Lung microvascular endothelial cell (primary cell): ENCODE data around the gene CCNY. TPM values are rescaled to one million over a fixed set of nuclear protein-coding genes. Genes with fewer than 3 reads are reported as not detected.
"Not testable (repeated sequence)": the region's sequence is repeated elsewhere in the genome, so short reads cannot be mapped to it uniquely, and the experiment has no call there.

Experiments
- DNase-seq, 2 donors: peaks; one replicate each; pipeline versions ENCODE4 v3.0.0 to v3.0.0-alpha.2; 2010; ENCODE audit warnings: low read depth in 2 of 2
- total RNA-seq: library from RNA; depleted of rRNA; stranded (reverse); fragments of >200 nt; gene quantifications from 2 replicates; pipeline ENCODE4 v1.2.1, GENCODE V29; 2014

Gene CCNY
- total RNA-seq, 1 donor from 2014 or later: 104 TPM

DNA sequence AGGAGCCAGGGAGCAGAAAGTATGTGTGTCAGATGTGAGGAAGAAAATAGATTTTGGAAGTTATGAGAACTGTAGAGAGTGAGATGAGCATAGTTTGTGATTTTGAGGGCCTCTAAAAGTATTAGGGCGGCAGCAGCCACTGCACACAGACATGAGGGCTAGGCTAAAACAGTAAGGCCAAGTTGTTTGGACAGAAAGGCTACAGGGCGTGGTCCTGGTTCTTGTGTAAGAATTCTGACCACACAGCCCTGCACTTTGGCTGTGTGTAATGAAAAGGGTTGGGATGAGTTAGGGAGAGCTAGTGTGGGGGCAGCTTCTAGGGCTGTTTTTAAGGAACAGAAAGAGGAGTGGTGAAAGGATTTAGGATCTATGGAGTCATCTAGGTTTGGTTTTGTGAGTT is 67.8 kb downstream of the CCNY start:
- DNase-seq: not testable (repeated sequence)

DNA sequence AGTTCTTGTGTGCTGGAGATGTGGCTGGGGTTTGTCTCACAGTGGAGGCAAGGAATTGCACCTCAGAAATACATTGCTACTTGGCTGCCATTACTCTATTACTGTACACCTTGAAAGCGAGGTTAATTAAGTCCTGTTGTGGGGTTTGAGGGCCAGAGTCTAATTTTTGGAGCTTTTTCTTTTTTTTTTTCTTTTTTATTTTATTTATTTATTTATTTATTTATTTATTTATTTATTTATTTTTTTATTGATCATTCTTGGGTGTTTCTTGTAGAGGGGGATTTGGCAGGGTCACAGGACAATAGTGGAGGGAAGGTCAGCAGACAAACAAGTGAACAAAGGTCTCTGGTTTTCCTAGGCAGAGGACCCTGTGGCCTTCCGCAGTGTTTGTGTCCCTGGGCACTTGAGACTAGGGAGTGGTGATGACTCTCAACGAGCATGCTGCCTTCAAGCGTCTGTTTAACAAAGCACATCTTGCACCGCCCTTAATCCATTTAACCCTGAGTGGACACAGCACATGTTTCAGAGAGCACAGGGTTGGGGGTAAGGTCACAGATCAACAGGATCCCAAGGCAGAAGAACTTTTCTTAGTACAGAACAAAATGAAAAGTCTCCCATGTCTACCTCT is 69.8 kb downstream of the CCNY start:
- DNase-seq: not testable (repeated sequence)

DNA sequence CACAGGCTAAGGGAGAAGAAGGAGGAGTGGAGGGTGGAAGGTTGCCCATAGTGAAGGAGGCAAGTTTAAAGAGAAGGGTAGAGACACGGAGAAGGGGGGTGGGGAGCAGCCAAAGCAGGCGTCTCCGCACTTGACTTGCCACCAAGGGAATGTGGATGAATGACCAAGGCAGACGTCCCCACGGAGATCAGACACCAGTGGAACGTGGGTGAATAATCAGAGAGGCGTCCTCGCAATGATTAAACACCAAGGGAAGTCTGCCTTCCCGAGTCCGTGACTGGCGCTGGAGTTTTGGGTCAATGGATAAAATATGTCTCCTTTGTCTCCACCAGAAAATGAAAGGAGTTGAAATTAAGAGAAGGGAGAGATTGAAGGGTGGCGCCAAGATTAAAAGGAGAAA is 71.4 kb downstream of the CCNY start:
- not testable (repeated sequence) for DNase-seq

DNA sequence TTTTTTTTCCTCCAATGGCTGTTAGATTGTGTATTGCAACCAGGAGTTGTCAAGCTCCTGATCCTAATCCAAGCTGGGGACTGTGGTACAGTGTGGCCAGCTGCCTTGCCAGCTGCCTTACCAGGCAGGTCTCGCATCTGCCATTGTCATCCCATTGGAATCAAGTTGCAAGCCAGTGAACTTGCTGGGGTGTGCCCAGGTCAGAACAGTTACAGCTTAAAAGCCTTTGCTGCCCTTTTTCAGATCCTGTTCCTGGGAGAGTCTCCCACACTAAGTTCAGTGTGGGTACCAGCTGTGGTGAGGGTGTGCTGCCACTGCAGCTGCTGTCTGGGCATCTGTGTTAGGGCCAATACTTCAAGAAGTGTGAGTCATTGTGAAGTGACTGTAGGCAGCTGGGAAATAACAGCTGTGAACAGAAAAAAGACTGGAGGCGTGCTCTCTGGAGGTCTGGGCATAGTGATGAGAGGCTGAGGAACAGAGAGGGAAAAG is 72.8 kb downstream of the CCNY start:
- DNase-seq: peak in 1 of 2 donors; percentile 84

DNA sequence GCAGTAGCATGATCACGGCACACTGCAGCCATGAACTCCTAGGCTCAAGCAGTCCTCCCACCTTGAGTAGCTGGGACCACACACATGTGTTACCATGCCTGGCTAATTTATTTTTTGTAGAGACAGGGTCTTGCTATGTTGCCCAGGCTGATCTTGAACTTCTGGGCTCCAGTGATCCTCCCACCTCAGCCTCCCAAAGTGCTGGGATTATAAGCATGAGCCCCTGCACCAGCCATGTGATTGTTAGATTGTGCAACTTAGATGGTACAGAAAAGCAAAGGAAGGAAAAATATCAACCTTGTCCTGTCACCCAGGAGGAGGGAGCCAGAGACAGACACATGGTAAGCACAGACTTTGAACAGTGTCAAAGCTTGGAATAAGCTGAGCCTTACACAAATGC is 73.5 kb downstream of the CCNY start:
- DNase-seq: no peak

DNA sequence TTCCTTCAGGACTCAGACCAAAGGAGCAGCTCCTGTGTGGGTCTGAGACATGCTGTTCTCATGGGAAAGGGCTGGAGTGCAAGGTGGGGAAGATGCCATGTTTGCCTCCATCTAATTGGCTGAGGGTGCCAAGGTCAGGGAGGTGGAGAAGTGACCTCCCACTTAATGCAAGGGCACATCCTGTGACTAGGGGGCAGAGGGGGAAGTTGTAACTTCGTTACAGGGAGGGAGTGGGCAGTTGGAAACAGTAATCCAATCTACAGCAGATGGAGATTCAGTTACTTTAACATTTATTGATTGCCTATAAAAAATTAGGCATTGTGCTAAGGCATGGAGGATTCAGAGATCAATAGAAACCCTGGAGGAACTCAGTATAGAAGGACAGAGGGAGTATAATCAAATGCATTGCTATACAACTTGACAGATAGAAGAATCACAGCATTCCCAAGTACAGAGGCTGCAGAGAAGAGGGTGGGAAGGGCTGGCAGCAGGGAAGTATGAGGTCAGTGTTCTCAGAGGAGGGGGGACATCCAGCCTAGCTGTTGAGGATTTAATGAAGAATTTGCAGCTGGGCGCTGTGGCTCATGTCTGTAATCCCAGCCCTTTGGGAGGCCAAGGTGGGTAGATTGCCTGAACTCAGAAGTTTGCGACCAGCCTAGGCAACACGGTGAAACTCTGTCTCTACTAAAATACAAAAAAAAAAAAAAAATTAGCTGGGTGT is 75.9 kb downstream of the CCNY start:
- DNase-seq: no peak

GRCh38 chr10:35412900-35413491 is 76.7 kb downstream of the CCNY start:
- DNase-seq: peak in 1 of 2 donors; percentile 37

GRCh38 chr10:35413985-35414861 is 77.9 kb downstream of the CCNY start:
- DNase-seq: peak in 1 of 2 donors; percentile 29

- DNase-seq: no peak
Measured at GRCh38 chr10:35415505-35415904, 79.2 kb downstream of the CCNY start.

- peak in 1 of 2 donors; percentile 31 for DNase-seq
Measured at GRCh38 chr10:35416619-35417312, 80.5 kb downstream of the CCNY start.

DNA sequence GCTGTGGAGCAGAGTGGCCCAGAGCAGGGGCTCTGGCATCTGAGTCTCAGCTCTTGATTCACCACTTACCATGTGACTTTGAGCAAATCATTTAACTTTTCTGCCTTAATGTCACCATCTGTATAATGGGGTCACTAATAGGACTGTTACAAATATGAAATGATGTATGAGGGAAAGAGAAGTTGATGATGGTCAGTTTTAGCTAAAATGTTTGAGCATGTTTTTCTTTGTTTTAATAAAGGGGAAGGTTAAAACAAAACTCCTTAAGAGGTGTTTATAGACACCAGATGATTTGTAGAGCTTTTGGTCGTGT is 81.0 kb downstream of the CCNY start:
- no peak for DNase-seq

- DNase-seq: no peak
Measured at GRCh38 chr10:35417795-35418194, 81.5 kb downstream of the CCNY start.

- not testable (repeated sequence) for DNase-seq
Measured at GRCh38 chr10:35418580-35418979, 82.3 kb downstream of the CCNY start.

- peak in 1 of 2 donors; percentile 52 for DNase-seq
Measured at GRCh38 chr10:35420044-35420443, 83.7 kb downstream of the CCNY start.

DNA sequence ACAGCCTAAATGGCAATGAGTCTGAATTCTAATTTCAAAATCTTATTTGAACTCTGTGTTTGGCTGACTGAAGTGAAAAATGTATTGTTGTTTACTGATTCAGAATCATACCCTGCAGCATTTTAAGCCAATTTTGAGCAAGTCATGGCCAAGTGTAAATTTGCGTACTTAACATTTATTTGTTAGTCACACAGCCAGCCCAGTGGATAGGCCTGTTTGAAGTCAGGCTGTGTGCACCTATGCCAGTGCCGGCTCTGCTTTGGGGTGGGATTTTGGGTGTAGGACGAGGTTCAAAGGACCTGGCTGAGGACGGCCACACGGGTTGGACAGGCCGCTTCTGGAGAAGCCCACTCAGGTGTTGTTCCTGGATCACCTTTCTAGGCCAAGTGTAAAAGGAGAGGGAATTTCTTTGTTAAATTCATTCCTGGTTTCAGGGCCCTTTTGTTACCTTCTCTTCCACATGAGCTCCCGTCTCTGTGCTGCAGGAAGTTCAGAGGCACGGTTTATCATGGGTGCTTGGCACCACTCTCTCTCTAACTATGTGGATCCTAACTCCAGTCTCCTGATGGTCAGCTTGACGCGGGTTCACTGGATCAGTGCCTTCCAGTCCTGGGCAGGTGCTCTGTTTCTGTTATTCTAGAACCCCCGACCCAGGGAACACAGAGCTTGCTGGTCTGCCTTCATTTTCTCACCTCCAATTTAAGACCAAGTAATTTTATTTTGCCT is 84.7 kb downstream of the CCNY start:
- DNase-seq: peak in 1 of 2 donors; percentile 36

DNA sequence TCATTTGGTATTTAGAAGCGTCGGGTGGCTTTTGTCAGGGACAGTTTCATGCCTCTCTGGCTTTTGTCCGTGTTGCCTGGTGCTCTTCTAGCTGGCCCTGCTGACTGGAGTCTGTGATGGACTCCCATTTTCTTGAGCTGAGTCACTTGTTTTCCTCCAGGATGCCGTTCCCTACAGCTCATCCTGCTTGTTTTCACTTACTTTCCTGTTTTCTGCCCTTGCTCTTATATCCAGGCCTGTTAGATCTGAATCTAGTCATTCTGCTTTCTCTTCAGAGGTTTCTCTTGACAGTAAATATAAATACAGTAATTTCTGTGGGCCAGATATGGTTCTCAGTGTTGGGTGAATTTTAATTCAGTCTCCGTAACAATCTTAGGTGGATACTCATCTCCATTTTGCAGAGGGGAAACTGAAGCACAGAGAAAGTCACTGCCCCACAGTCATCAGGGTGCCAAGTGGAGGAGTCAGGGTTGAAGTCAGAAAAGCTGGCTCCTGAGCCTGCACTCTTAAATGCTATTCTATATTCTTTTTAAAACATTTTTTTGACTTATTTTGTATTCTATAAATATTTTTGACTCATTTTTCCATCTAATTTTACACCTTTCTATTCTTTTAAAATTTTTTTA is 85.4 kb downstream of the CCNY start:
- peak; percentile 63 to 91 for DNase-seq

DNA sequence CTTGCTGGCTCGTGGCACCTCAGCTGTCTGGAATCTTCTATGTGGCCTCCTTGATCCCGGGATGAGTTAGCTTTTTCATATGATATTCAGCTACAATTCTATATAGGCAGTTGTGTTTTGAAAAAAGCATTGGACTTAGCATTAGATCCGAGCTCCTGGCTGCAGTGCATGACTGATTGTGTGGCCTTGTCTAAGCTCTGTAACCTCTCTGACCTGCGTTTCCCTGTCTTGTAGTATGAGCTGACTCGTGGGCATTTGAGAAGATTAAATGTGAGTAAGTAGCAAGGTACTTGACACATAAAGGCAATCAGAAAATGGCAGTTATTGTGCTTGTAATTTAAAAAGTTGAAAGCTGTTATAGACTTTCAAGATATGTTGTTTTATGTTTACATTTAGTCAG is 85.9 kb downstream of the CCNY start:
- peak; percentile 52 to 89 for DNase-seq

DNA sequence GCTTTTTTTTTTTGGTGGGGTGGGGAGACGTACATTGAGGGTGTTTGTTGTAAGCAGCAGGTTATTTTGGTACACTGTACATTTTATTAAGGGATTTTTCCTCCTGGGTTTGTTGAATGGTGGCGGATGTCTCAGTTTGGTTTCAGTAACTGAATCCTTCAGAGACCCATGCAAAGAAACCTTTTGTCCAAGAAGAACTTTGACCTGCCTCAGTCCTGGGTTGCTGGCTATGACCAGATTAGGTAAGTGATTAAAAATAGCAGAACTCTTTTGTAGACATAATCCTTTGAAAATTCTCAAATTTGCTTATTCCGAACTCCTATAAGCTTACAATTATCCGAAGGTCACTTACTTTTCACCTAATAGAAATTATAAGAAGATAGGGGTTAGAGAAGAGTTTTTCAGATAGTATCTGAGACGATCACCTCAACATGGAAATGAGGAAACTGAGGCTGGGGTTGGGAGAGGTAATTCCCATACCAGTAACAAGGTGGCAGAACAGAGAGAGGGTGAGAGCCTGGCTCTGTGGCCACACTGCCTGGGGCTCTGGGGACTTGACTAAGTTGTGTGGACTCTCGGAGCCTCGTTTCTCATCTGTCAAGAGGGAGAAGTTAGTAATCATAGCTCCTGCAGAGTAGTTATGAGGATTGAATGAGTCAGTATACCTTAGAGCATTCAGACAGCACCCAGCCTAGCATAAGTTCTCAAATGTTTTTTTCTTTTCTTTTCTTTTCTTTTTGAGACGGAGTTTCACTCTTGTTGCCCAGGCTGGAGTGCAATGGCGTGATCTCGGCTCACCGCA is 87.4 kb downstream of the CCNY start:
- peak in 1 of 2 donors; percentile 59 for DNase-seq

GRCh38 chr10:35424680-35425285 is 88.5 kb downstream of the CCNY start:
- peak; percentile 42 to 55 for DNase-seq
